ENCODE measurements around the gene C5orf58. TPM values are rescaled to one million over a fixed set of nuclear protein-coding genes. Genes with fewer than 3 reads are reported as not detected.

The C5orf58 gene
- not detected for total RNA-seq

- peak in 1 of 2 donors; percentile 16 for ATAC-seq
- Mint-ChIP-seq H3K36me3 (no peaks in the 10 kb centered on the region), H3K27ac (no peak within 1 kb of the TSS), H3K9me3 (no peaks in the 10 kb centered on the region)
- DNase-seq (ENCODE audit: low spot score in 2 of 2), result no peak
Measured at GRCh38 chr5:170232786-170233185, at the start of gene C5orf58. Gene C5orf58, plus strand, starts transcription at chr5:170232985. Its CDS starts 1,992 bp downstream, at chr5:170234977.

DNA sequence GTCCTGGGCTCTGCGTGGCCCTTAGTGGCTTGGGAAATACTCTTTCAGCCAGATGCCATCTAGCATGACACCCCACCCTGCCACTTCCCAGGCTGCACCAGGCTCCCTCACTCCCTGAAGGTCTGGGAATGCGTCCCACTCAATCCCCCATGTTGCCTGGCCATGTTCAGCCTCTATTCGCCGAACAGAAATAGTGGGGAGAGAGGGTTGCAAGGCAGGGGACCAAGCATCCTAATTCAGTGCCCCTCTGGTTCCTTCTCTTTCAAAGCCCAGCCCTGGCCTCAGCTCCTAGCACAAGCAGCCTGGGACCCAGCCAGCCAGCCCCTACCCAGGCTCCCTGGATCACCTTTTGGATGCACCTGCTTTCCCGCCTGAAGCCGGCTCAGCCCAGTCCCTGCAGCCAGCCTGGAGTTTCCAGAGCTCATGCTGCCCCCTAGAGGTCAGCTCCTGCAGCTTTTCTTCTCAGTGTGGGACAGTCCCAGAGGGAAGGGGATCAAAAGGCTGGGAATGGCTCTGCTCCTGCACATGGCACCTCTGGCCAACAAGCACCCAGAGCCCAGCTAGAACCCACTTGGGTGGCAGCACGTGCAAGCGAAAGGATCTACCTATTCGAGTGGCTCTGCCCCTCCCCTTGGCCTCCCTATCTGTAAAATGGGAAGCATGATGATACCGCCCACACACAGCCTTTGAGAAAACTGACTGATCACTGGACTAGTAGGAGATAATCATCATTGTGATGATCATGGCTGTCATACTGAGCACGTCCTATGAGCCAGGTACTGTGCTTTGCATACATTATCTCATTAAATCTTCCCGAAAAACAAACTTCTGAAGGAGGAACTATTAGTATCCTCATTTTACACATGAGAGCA, 48.7 kb upstream of the C5orf58 start:
- peak; percentile 61 to 63 for DNase-seq (ENCODE audit: low spot score in 2 of 2)
- Mint-ChIP-seq H3K9me3 (no peaks in the 10 kb centered on the region), H3K36me3 (no peaks in the 10 kb centered on the region), H3K27ac (no peak overlapping the region)
- ATAC-seq, result peak; percentile 81 to 86

GRCh38 chr5:170184737-170185136, 48.0 kb upstream of the C5orf58 start:
- H3K9me3 Mint-ChIP-seq, result no peaks in the 10 kb centered on the region
- no peak for DNase-seq (ENCODE audit: low spot score in 2 of 2)
- no peak overlapping the region for H3K27ac Mint-ChIP-seq
- no peak for ATAC-seq
- H3K36me3 Mint-ChIP-seq, result no peaks in the 10 kb centered on the region

- ATAC-seq (no peak), DNase-seq (ENCODE audit: low spot score in 2 of 2) (no peak)
- H3K9me3 Mint-ChIP-seq, result no peaks in the 10 kb centered on the region
- H3K27ac Mint-ChIP-seq, result no peak overlapping the region
- H3K36me3 Mint-ChIP-seq, result no peaks in the 10 kb centered on the region
Measured at GRCh38 chr5:170186156-170186555, 46.6 kb upstream of the C5orf58 start.

- no peak for ATAC-seq
- no peak overlapping the region for H3K27ac Mint-ChIP-seq
Measured at GRCh38 chr5:170186856-170187255, 45.9 kb upstream of the C5orf58 start.

GRCh38 chr5:170190436-170191134, 42.2 kb upstream of the C5orf58 start:
- no peaks in the 10 kb centered on the region for H3K36me3 Mint-ChIP-seq
- no peaks in the 10 kb centered on the region for H3K9me3 Mint-ChIP-seq
- H3K27ac Mint-ChIP-seq, result no peak overlapping the region
- DNase-seq (ENCODE audit: low spot score in 2 of 2) (no peak), ATAC-seq (no peak)

More at GRCh38 chr5:170186856-170187255, 45.9 kb upstream of the C5orf58 start:
- Mint-ChIP-seq H3K36me3 (no peaks in the 10 kb centered on the region), H3K9me3 (no peaks in the 10 kb centered on the region)
- no peak for DNase-seq (ENCODE audit: low spot score in 2 of 2)

DNA sequence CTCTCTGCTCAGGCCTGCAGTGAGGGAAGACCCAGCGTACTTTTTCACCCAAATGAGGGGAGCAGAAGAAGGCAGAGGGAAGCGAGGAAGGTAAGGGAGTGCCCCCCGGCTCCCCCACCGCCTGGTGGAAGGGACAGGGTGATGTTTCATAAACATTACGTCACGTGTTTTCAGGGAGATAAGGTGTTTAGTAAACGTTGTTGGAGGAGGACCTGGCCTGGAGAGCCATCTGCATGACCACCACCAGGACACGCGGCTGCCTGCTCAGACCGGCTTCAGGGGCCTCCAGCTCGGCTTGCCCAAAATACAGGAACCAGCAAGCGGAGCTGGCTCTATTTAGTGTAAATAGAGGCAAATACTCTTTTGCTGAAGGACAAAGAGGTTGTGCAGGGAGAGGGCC, 40.0 kb upstream of the C5orf58 start:
- no peaks in the 10 kb centered on the region for H3K9me3 Mint-ChIP-seq
- H3K36me3 Mint-ChIP-seq, result no peaks in the 10 kb centered on the region
- DNase-seq (ENCODE audit: low spot score in 2 of 2) (no peak), ATAC-seq (no peak)
- no peak overlapping the region for H3K27ac Mint-ChIP-seq

DNA sequence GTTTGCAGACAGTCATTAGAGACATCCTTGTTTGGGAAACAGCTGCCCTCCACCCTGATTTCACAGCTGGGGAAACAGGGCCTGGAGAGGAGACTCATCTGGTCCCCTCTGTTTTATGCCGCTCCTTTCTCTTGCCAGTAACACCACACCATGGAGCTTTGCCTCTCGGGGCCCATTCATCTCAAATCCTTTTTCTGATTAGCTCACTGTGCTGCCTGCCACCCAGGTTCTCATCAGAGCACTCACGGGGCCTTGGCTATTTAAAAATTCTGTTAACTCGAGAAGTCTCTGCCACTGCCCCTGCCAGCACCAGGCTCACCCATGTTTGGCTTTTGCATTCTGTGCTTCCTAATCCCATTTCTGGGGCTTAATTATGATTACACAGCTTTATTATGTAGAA, 36.8 kb upstream of the C5orf58 start:
- no peak for DNase-seq (ENCODE audit: low spot score in 2 of 2)
- Mint-ChIP-seq H3K9me3 (no peaks in the 10 kb centered on the region), H3K36me3 (no peaks in the 10 kb centered on the region), H3K27ac (no peak overlapping the region)
- no peak for ATAC-seq

DNA sequence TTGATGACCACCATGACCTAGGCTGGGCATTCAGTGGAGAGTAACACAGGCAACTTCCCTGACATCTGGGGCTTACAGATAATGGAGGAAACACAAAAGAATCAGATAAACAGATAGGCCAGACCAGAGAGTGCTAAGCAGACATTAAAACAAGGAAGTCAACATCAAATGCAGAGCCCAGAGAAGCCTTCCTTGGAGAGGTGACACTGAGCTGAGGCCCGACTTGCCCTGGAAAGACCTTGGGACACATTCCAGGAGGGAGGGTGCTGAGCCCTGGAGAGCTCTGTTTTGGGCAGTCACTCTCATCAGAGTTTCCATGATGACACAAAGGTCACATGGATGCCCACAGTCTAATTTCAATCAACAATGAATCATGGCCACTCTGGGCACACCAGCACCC, 31.9 kb upstream of the C5orf58 start:
- peak in 1 of 2 donors; percentile 24 for ATAC-seq
- H3K27ac Mint-ChIP-seq, result peak overlapping the region in 1 of 2 donors; percentile 58

DNA sequence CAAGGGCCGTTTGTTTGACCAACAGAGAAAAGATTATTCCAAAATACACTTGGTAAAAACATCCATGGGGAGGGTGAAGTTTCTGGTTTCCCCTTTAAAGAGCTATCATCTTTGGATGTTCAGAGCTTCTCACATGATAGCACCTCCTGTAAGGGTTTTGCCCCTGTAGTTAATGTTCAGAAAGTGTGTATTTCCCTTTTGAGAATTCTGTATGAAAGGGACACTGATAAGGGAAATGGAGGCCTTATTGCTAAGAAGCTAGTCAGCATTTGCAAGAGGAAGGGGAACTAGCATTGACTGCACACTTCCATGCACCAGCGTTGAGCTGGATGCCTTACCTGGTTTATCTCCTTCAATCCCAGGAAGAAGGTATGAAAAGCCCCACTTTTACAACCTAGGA, 31.5 kb upstream of the C5orf58 start:
- Mint-ChIP-seq H3K36me3 (no peaks in the 10 kb centered on the region), H3K9me3 (no peaks in the 10 kb centered on the region), H3K27ac (peak overlapping the region in 1 of 2 donors; percentile 58)
- no peak for ATAC-seq
- DNase-seq (ENCODE audit: low spot score in 2 of 2), result no peak

More for the DNA sequence above, 31.9 kb upstream of the C5orf58 start:
- H3K9me3 Mint-ChIP-seq, result no peaks in the 10 kb centered on the region
- H3K36me3 Mint-ChIP-seq, result no peaks in the 10 kb centered on the region
- no peak for DNase-seq (ENCODE audit: low spot score in 2 of 2)

DNA sequence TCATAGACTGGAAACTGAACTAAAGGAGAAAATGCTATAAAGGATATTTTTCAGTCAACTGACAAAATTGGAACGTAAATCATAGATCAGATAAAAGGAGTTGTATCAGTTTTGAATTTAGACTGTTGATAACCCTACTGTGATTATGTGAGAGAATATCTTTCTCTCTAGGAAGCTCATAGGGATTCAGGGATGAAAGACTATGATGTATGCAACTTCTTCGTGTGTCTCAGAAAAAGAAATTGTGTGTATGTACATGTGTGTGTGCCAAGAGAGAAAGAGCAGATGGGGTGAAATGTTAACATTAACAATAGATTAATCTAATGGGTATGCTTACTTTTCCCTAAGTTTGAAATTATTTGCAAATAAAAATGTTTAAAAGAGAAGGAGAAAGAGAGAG, 30.7 kb upstream of the C5orf58 start:
- H3K27ac Mint-ChIP-seq, result no peak overlapping the region
- ATAC-seq (no peak), DNase-seq (ENCODE audit: low spot score in 2 of 2) (no peak)
- no peaks in the 10 kb centered on the region for H3K36me3 Mint-ChIP-seq
- no peaks in the 10 kb centered on the region for H3K9me3 Mint-ChIP-seq

DNA sequence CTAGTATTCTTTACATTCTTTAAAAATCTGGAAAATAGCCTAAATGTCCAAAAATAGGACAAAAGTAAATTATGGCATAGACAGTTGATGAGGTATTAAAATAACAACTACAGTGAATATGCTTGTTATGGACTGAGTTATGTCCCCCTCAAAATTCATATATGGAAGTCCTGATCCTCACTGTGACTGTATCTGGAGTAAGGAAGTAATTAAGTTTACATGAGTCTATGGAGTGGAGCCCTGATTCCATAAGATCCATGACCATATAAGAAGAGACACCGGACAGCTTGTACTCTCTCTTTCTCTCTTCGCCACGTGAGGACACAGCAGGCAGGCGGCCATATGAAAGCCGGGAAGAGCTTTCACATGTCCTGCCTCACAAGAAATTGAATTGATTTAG, 28.6 kb upstream of the C5orf58 start:
- no peak for DNase-seq (ENCODE audit: low spot score in 2 of 2)
- Mint-ChIP-seq H3K27ac (no peak overlapping the region), H3K9me3 (no peaks in the 10 kb centered on the region), H3K36me3 (no peaks in the 10 kb centered on the region)
- ATAC-seq, result no peak

DNA sequence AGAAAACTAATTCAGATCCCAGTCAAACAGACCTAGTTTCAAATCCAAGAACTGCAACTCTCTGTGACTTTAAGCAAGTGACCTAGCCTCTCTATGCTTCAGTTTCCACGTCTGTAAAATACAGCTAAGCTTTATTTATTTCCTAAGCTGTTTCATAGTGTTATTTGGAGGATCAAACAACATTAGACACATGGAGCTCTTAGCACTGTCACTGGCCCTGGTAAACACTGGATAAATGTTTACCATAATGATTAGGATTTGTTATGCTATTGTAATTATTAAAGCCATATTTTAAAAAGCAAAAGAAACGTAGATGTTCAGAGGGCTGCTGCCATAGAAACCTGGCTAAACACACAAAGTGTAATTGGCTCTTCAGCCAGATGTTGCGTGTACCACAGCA, 26.6 kb upstream of the C5orf58 start:
- DNase-seq (ENCODE audit: low spot score in 2 of 2), result no peak

DNA sequence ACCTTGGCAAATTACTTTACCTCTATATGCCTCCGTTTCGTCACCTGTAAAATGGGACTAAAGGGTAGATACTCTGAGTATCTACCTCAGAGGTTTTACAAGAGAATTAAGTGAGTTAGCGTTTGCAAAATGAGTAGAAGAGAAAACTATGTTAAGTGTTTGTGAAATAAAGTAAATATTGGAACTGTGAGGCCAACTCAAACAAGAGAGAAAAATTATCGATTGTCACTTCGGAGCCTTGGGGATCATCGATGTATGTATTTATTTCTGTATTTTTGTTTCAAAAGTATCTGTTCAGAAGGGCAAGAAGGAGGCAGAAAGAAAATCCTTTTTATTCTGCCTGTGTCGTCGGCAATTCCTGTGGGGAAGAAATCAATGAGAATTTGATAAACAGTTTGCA, 25.8 kb upstream of the C5orf58 start:
- H3K9me3 Mint-ChIP-seq, result no peaks in the 10 kb centered on the region
- H3K27ac Mint-ChIP-seq, result no peak overlapping the region
- ATAC-seq, result no peak
- H3K36me3 Mint-ChIP-seq, result no peaks in the 10 kb centered on the region
- DNase-seq (ENCODE audit: low spot score in 2 of 2), result no peak

More for the DNA sequence above, 26.6 kb upstream of the C5orf58 start:
- Mint-ChIP-seq H3K27ac (no peak overlapping the region), H3K36me3 (no peaks in the 10 kb centered on the region), H3K9me3 (no peaks in the 10 kb centered on the region)
- ATAC-seq, result no peak

DNA sequence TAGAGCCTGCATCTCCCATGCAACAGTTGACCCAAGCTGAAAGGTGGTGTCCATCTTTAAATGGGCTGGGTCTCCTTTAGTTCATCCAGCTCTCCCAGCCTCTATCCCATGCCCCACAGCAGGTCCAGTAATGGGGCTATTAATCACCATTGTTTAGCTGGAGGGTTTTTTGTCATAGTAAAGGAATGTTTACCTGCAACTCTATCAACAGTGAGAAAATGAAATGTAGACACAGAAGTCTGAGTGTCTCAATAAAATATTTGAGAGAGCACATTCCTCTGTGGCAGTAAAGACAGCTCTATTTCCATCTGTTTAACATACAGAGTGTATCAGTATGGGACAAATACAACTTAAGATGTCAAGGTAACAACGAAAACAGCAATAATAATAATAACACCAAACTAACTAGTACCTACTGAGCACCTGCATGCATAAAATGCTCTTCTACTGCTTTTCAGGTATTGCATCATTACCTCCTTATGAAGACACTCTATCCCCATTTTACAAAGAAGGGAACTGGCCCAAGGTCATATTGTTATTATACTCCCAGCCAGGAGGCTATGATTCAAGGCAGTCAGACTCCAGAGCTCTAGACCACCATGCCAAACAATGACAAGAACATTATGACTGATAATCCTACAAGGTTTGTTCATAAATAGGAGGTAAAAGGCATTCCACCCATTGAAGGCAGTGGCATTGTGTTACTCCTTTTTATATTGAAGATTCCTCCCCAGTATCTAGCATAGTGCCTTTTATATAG, 21.0 kb upstream of the C5orf58 start:
- Mint-ChIP-seq H3K27ac (no peak overlapping the region), H3K9me3 (no peaks in the 10 kb centered on the region), H3K36me3 (no peaks in the 10 kb centered on the region)
- ATAC-seq (no peak), DNase-seq (ENCODE audit: low spot score in 2 of 2) (no peak)

GRCh38 chr5:170216257-170216864, 16.4 kb upstream of the C5orf58 start:
- Mint-ChIP-seq H3K27ac (no peak overlapping the region), H3K9me3 (no peaks in the 10 kb centered on the region), H3K36me3 (no peaks in the 10 kb centered on the region)
- DNase-seq (ENCODE audit: low spot score in 2 of 2) (no peak), ATAC-seq (no peak)

DNA sequence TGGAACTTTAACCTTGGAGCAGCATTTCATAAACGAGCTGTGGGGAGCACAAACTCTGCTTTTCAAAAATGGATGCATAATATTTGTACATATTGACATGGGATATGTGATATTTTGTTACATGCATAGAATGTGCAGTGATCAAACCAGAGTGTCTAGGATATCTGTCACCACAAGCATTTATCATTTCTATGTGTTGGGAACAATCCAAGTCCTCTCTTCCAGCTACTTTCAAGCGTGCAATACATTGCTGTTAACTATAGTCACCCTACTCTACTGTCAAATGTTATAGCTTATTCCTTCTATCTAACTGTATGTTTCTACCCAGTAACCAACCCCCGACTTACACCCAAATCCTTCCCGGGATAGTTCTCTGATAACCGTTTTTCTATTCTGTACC, 15.0 kb upstream of the C5orf58 start:
- no peak for DNase-seq (ENCODE audit: low spot score in 2 of 2)

More for the DNA sequence above, 15.0 kb upstream of the C5orf58 start:
- Mint-ChIP-seq H3K9me3 (no peaks in the 10 kb centered on the region), H3K36me3 (no peaks in the 10 kb centered on the region), H3K27ac (no peak overlapping the region)
- ATAC-seq, result no peak

Measured in activated naive CD4-positive, alpha-beta T cell treated with anti-CD3 and anti-CD28 coated beads, Interleukin-2, amount 50 U/mL, for 72 hours (primary cell).